ENCODE measurements around the gene PSRC1. TPM values are rescaled to one million over a fixed set of nuclear protein-coding genes. Genes with fewer than 3 reads are reported as not detected.

Gene PSRC1
- total RNA-seq, 1 donor from 2014 or later = 6.5 TPM

DNA sequence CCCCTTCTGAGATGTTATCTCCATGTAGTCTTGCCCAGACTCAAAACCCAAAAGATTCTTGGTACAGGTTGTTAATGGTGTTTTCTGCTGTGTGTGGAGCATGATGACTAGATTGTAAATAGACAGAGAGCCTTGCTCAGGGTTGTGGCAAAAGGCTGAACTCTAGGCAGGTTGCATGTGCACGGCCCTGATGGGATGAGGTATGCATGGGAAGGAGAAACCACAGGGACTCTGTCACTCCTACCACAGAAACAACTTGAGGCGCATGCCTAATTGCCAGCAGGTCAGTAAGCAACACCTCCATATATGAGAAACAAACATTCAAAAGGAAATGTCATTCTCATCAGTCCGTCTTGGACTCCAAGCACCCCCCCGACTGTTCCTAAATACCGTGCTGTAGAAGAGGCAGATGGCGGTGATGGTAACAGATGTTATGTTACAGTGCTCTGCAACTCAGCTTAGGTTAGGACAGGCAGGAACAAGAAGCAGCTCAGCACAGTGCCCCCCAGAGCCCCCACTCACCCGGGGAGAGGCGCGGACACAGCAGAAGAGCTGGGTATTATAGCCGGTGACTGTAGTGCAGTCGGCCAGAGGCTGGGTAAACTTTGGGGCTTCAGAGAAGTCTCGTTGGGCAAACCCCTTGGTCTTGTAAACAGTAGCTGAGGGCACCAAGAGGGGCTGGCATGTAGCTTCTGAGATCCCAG, 12.9 kb upstream of the PSRC1 start:
- Mint-ChIP-seq H3K27ac (ENCODE audit: unreplicated experiment) (no peak overlapping the region), H3K27me3 (ENCODE audit: low read depth) (no peaks in the 10 kb centered on the region), H3K4me3 (ENCODE audit: unreplicated experiment) (no peak overlapping the region), H3K4me1 (ENCODE audit: low read depth) (peaks cover 26% of the 10 kb centered on the region), H3K9me3 (ENCODE audit: low read depth) (no peaks in the 10 kb centered on the region), H3K36me3 (ENCODE audit: low read depth) (no peaks in the 10 kb centered on the region)
- no peak for TF ChIP-seq CTCF (IDR thresholded peaks at IDR 0.05)
- no peak for DNase-seq (ENCODE audit: low spot score)

DNA sequence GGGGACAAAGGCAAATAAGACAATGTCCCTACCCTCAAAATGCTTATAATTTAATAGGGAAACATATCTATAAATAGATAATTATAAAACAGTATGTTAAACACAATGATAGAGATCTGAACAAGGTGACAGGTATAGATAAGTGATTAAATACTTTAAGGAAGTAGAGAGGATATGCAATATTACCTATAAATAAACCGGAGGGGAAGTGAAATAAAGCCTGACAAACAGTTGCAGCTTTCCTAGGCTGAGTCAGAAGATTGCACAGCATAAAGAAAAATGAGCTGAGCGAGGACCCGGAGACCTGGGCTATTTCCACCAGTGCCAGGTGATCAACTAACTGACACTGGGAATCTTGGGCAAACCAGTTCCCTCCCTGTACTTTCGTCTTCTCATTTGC, 11.5 kb upstream of the PSRC1 start:
- DNase-seq (ENCODE audit: low spot score) = no peak
- Mint-ChIP-seq H3K4me3 (ENCODE audit: unreplicated experiment) (no peak overlapping the region), H3K9me3 (ENCODE audit: low read depth) (no peaks in the 10 kb centered on the region), H3K36me3 (ENCODE audit: low read depth) (no peaks in the 10 kb centered on the region), H3K27me3 (ENCODE audit: low read depth) (no peaks in the 10 kb centered on the region), H3K27ac (ENCODE audit: unreplicated experiment) (no peak overlapping the region), H3K4me1 (ENCODE audit: low read depth) (peaks cover 16% of the 10 kb centered on the region)
- TF ChIP-seq CTCF (IDR thresholded peaks at IDR 0.05) = no peak

DNA sequence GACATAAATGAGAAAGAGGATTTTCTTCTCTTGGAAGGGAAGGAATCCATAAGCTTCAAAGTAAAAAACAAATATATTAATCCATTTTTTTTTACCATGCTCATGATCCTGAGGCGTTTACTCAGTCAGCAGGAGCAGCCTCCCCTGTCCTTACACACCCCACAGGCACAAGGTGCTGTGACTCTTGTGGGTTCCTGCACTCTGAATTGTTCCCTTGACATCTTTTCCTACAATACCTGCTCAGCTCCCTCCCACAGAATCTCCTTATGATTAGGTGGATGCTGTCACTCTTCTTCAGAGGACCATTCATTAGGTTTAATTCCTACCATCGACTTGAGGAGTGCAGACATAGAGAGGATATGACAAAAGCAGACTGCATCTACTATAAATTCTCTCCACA, 10.1 kb upstream of the PSRC1 start:
- DNase-seq (ENCODE audit: low spot score) = no peak
- Mint-ChIP-seq H3K4me1 (ENCODE audit: low read depth) (peaks cover 1% of the 10 kb centered on the region), H3K27ac (ENCODE audit: unreplicated experiment) (no peak overlapping the region), H3K27me3 (ENCODE audit: low read depth) (no peaks in the 10 kb centered on the region), H3K9me3 (ENCODE audit: low read depth) (no peaks in the 10 kb centered on the region), H3K36me3 (ENCODE audit: low read depth) (no peaks in the 10 kb centered on the region), H3K4me3 (ENCODE audit: unreplicated experiment) (no peak overlapping the region)
- TF ChIP-seq CTCF (IDR thresholded peaks at IDR 0.05) = no peak

DNA sequence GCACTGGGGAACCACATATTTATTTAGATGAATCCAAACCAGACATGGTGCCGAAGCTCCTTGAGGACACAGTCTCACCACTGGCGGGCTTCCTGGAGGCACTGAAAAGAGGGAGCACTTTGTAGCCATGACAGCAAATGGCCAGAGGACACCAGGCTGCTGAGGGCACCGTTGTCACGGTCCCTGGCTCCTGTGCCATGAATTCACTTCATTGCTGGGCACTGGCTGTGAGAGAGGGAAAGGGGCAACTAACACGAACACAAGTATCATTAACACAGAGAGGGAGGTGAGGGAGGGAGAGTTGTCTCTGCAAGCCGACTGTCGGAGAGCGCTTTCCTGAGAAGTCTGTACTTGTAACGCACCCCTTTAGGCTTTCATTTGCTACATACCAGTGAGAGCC, 9.4 kb upstream of the PSRC1 start:
- H3K4me3 Mint-ChIP-seq (ENCODE audit: unreplicated experiment) = no peak overlapping the region
- H3K4me1 Mint-ChIP-seq (ENCODE audit: low read depth) = no peaks in the 10 kb centered on the region
- H3K9me3 Mint-ChIP-seq (ENCODE audit: low read depth) = no peaks in the 10 kb centered on the region
- no peak for DNase-seq (ENCODE audit: low spot score)
- H3K27me3 Mint-ChIP-seq (ENCODE audit: low read depth) = no peaks in the 10 kb centered on the region
- H3K27ac Mint-ChIP-seq (ENCODE audit: unreplicated experiment) = no peak overlapping the region
- no peaks in the 10 kb centered on the region for H3K36me3 Mint-ChIP-seq (ENCODE audit: low read depth)
- no peak for TF ChIP-seq CTCF (IDR thresholded peaks at IDR 0.05)

GRCh38 chr1:109290998-109291397, 8.1 kb upstream of the PSRC1 start:
- no peak for TF ChIP-seq CTCF (IDR thresholded peaks at IDR 0.05)
- Mint-ChIP-seq H3K4me3 (ENCODE audit: unreplicated experiment) (no peak overlapping the region), H3K27ac (ENCODE audit: unreplicated experiment) (no peak overlapping the region)

More at GRCh38 chr1:109290998-109291397, 8.1 kb upstream of the PSRC1 start:
- H3K27me3 Mint-ChIP-seq (ENCODE audit: low read depth) = no peaks in the 10 kb centered on the region
- no peaks in the 10 kb centered on the region for H3K36me3 Mint-ChIP-seq (ENCODE audit: low read depth)
- no peaks in the 10 kb centered on the region for H3K9me3 Mint-ChIP-seq (ENCODE audit: low read depth)
- no peak for DNase-seq (ENCODE audit: low spot score)
- no peaks in the 10 kb centered on the region for H3K4me1 Mint-ChIP-seq (ENCODE audit: low read depth)
